ENCODE results near the gene GSG1L.

Gene GSG1L

DNA sequence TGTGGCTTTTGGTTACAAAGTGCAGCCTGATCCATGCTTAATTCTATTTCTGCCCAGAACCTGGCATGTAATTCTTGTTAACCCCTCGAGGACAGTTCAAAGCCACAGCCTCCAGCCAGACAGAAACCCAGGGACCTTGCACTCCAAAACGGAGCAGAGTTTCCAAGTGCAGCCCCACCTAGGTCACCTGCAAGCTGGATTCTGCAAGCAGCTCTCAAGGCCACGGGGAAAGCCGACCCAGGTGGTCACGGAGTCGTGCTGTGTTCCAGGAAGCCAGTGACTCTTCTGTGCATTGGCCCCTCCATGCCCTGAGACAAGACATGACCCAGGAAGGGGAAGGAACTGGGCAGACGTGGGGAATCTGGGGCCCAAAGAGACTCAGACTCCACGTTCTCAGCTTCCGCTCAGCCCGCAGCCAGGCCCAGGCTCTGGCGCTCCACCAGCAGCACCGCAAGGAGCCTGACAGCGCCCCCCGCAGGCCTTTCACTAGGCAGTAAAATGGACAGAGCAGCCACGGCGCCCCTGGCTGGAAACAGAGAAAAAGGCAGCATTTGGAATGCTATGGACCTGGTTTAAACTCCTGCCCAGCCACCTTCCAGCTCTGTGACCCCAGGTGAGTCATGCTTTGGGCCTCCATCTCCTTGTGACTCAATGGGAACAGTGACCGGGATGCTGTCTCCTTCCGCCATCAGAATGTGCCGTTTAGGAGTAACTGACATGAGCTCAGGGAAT lies 27.3 kb upstream of the GSG1L start:
- no peak for DNase-seq

DNA sequence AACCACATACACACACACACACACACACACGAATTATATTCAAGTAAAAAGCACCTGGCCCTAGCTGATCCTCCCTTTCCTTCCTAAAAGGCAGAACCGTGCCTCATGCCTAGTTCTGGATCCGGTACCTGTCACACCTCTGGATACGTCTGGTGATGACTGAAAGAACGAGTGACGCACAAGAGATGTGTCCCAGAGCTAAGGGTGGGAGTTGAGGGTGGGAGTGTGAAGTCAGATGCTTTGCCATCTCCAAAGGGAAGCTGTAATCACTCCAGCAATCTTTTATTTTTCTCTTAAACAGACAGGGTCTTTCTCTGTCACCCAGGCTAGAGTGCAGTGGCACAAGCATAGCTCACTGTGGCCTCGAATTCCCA lies 26.5 kb upstream of the GSG1L start:
- DNase-seq: no peak

DNA sequence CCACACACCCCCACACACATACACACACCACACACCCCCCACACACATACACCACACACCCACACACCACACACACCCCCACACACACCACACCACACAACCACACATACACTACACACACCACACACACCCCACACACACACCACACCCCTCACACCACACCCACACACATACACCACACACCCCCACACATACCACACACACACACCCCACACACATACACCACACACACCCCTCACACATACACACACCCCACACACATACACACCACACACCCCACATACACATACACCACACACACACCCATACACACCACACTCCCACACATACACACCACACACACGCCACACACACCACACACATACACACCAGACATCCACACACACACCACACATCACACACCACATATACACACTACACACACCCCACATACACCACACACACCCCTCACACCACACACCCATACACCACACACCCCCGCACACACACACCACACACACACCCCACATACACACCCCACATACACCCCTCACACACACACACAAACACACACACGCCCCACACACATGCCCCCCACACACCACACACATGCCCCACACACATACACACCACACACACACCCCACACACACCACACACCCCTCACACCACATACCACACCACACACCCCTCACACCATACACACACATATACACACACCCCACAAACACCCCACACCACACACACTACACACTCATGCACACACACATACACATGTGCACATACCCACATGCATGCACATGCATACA lies 25.9 kb upstream of the GSG1L start:
- no peak for DNase-seq

DNA sequence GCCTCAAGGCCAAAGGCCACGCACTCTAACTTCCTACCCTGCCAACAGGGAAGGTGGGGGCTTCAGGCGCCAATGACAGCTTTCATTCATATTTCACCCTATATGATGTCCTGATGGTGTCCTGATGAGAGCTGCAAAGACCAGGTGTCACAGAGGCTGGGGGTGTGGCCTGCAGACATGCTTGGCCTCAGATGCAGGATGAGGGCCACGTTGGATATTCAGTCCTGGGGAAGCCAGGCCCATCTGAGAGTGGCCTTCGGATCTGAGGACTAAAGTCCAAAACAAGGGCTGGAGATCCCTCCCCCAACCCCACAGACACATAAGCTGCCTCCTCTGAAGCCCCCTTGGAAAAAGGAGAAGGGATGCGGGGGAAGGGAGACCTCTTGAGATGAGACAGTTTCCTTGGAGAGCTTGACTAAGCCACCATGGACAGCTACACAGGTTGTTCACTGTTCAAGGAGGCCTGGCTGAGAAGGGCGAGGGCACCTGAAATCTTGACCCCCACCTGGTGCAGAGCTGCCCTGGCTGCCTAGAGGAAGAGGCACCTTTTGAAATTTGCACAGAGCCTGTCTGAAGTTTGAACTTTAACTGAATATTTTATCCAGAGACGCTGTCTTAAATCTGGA lies 24.3 kb upstream of the GSG1L start:
- DNase-seq: no peak

DNA sequence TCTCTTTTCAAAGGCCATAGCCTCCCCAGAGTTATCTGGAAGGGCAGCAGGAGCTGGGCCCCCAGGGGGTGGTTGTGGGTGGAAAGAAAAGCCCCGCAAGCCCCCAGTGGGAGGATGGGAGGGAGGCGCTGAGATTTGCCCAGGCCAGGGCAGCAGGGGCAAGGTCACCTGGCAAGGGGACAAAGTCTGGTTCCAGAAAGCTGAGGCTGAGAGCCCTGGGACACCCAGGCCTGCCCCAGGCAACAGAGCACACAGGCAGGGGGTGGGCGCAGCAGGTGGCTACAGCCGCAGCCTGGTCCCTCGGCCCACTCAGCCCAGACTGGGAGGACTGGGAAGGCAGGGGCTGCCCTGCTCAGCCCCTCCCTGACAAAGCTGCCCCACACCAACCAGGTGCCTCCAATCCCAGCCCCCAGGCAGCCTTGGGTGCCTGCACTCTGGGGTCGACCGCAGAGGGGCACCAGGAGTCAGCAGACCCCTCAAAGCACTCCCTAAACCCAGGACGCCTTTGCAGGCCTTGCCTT lies 23.7 kb upstream of the GSG1L start:
- DNase-seq: no peak

DNA sequence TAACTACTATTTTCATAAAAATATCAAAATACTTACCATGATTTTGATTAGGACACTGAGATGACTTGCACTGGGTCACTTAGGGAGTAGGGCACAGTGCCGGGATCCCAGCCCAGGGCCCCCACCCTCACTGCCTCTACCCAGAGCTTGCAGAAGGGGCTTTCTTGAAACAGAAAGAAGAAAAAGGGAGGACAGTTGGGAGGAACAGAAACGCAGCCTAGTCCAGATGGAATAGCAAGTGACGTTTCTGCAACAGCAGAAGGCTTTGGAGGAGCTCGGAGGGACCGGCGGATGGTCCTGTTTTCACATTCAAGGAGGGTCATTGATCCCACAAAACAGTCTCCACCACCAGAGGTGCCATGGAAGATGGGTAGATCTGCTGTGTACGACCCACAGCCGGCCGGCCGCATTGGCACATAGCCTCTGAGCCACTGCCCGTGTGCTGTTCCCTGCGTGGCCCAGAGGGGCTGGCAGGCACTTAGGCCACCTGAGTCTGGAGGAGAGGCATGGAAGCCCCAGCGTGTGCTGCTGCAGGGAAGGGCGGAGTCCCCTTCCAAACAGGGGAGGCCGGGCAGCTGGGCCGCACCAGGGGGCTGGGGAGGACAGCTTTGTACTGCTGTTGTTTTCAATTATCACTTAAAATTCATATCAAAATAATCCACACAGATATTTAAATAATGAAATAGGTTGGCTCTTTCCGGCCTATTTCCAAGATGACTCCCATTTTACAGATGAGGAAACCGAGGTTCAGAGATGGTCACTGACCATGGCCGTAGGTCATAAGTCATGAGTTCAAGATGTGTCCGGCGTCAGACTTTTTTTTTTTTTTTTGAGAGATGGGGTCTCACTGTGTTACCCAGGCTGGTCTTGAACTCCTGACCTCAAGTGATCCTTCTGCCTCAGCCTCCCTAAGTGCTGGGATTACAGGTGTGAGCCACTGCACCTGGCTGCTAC lies 22.9 kb upstream of the GSG1L start:
- DNase-seq: no peak

DNA sequence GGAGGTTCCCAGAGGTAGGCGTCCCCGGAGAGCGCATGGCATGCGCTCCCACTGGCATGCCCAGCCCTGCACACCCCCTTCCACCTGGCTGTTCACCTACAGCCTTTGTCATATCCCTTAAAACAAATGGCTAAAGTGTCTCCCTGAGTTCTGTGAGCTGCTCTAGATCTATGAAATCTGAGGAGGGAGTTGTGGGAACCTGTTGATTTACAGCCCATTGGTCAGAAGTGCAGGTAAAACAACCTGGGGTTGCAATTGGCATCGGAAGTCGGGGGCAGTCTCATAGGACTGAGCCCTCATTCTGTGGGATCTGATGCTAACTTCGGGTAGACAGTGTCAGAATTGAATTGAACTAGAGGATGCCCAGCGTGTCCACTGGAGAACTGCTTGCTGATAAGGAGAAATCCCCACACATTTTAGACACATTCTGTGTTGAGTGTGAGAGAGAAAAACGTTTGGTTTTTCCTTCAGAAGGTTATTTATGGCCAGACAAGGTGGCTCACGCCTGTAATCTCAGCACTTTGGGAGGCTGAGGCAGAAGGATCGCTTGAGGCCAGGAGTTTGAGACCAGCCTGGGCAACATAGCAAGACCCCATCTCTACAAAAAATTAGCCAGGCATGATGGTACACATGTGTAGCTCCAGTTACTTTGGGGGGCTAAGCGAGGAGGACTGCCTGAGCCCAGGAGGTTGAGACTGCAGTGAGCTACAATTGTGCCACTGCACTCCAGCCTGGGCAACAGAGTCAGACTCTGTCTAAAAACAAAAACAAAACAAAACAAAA lies 22.1 kb upstream of the GSG1L start:
- no peak for DNase-seq

DNA sequence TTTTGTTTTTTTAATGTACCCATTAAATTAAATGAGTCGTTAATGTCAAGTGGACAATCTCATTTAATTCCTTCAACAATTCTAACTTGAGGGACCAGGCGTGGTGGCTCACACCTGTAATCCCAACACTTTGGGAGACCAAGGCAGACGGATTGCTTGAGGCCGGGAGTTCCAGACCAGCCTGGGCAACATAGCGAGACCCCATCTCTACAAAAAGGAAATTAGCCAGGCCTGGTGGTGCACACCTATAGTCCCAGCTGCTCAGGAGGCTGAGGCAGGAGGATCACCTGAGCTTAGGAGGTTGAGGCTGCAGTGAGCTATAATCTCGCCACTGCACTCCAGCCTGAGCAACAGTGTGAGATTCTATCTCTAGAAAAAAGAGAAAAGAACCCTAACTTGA lies 20.7 kb upstream of the GSG1L start:
- no peak for DNase-seq

DNA sequence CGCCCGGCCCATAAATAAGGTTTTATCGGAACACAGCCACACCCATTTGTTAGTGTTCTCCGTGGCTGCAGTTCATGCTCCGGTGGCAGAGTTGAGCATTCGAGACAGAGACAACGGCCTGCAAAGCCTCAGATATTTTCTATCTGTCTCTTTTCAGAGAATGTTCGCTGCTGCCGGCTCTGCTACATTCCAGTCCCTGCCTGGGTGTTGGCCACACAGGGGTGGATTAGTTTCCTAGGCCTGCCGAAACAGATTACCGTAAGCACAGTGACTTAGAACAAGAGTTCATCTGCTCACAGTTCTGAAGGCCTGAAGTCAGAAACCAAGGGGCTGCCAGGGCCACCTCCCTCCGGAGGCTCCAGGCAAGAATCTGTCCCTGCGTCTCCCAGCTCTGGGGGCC lies 19.1 kb upstream of the GSG1L start:
- no peak for DNase-seq

DNA sequence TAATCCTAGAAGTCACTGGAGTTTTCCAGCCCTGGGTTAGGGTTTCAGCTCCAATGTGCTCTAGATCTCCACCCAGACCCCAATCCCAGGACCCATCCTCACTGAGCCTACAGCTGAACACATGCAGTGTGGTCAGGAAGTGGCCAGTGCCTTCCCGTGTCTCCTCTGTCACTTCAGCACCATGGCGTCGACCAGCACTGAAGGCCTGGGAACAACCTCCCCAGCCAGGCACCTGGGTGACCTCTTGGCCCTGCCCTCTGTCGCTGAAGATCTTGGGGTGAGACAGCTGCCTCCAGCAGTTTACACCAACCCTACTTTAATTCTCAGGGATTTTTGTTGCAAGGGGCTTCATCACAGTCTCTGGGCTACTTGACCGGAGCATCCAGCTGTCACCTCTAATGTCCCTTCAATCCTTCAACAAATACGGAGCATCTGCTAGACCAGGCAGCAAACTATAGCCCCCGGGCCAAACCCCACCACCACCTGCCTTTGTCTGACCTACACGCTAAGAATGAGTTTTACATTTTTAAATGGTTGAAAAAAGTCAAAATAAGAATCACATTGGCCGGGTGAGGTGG lies 18.0 kb upstream of the GSG1L start:
- DNase-seq: no peak

DNA sequence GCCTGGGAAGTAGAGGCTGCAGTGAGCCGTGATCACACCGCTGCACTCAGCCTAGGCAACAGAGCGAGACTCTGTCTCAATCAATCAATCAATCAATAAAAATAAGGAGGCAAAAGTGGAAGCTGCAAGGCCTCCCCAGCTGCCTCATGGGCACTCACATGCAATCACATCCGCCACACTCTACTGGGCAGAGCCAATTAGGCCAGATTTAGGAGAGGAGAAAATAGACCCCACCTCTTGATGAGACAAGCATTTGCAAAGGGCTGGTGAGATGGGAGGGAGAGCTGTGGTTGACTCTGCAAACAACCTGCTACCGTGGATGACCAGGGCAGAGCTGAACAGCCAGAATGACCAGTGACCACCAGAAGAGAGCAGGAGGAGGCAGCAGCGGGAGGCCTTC lies 14.7 kb upstream of the GSG1L start:
- no peak for DNase-seq

DNA sequence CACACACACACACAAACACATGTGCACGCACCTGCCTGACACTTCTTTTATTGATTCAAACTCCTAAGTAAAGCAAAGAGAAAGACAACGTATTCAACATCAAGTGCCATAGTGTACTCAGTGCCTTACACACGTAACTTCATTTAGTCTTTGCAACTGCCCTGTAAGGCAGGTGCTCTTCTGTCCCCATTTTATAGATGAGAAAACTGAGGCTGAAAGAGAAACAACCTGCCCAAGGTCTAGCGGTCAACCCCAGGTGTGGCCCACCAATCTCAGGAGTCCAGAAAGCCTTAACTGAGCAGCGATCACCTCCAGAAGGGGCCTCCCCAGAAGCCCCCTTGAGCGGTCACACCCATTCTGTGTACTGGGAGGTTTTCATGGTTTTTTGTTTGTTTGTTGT lies 10.3 kb upstream of the GSG1L start:
- DNase-seq: no peak

DNA sequence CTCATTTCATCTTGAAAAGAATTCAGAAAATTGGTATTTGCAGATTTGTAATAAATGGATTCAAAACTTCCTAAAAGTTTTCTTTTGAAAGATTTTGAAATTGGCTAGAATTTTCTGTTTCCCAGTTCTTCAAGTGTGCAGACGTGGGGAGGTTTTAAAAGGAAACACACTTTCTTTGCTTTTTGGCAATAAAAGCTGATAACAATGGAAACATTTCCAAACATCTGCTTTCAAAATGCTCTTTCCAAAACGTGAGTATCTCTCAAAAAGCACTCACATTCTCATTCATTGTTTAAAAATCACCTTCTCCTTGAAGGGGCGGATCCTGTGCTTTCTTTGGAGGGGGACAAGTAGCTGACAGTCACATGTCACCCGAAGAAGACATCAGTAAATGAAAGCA lies 8.6 kb upstream of the GSG1L start:
- DNase-seq: no peak

DNA sequence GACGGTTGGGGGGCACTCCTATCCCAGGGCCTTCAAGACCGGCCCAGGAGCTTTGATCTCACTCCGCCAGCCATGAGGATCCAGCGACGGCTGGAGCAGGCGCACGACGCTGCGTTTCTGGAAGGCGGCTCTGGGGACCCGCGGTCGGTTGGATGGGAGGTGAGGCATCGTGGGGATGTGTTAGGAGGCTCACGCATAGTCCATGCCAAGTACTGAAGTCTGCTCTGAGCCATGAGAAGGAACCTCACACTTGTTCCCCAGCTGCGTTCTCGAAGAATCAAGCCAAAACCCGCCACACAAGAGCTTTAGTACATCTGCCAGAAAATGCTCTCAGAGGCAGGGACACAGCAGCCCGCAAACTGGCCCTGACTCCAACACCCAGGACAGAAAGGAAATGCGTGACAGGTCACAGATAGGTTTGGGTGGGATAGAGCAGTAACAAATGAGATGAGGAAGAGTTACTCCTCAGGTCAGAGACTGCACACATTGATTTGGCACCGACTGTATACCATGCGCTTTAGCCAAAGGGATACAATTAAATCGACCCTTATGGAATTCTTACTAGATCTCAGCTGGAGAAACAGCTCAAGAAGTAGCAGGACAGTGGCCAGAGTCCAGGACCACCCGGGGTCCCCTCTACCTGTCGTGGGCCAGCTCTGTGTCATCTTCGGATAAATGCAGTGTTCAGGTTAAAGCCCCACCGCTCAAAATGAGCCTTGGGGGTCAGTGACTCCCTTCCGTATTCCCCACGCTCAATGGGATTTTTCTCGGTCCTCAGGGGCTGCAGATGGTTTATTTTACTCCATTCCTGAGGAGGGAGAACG lies 6.7 kb upstream of the GSG1L start:
- DNase-seq: no peak

DNA sequence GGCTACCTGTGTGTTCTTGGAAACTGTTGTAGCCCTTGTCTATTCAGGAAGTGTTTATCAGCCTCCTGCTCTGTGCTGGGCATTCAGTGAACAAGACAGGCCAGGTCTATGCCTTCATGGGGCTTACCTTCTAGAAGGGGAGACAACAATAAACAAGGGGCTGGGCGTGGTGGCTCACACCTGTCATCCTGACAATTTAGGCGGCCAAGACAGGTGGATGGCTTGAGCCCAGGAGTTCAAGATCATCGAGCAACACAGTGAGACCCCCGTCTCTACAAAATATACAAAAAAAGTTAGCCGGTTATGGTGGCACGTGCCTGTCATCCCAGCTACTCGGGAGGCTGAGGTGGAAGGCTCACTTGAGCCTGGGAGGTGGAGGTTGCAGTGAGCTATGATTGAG lies 5.5 kb upstream of the GSG1L start:
- DNase-seq: no peak

DNA sequence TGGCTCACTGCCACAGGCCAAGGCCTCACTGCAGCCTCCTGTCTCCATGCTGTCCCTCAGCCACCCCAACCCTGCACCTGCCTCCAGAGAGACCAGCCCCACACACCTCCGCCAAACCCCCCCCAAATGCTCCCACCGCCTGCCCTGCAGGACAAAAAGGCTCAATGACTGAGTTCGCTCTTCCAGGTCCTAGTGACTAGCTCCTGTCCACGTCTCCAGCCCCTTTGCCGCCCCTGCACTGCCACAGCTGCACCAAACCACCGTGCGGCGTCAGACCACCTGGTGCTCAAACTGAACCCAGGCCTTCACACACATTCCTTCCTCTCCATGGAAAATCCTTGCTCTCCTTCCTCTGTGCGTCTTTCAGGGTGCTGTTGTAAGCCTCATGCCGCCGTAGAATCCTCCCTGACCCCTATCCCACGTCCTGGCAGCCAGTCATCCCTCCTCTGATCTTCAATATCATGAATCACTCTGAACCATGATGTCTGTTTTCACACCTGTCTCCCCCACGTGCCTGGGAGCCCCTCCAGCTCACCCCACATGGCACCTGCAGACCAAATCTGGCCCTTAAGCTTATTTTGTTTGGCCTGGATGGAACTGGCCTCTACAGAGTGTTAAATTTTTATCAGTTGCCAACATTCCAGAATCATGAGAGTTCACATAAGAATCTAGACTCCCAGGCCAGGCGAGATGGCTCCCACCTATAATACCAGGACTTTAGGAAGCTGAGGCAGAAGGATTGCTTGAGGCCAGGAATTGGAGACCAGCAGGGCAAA lies 4.3 kb upstream of the GSG1L start:
- DNase-seq: no peak

DNA sequence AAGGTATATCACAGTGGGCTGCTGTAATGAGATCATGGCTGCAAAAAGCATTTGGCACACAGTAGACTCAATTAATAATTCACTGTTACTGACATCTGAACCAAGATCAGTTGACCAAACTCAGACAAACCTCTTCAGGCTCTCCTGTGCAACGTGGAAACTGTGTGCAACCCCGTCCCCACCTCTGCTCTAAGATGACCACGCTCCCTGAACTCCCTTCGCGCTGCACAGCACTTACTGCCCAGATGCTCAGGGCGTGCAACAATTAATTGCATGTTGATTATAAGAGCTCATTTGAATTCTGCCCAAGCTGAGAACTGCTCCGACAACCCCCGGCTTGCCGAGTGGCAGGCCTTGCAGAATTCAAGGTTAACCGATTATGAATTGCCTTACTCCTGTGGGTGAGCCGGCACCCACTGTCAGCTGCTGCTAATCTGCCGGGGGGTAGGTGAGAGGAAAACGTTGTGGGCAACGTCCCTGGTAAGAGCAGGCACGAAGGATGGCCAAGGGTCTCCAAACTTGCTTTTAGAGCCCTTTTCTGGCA lies 1.3 kb upstream of the GSG1L start:
- DNase-seq: no peak

DNA sequence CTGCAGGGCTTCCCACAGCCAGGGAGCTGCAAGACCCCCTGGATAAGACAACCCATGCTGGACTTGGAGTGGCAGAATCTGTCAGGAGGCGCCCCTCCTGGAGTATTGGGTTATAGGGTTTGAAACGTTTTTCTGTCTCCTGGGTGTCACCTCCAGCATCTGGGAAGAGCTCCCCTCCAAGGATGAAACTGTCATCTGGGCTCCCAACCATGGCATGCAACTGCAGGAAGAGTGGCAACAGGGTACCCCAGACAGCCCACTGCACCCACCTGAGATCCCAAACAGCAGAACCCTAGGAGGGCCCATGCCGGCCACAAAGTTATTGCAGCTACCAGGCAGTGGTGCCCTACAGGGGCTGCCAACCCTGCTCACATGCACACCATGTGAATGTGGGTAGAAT lies 636 bp upstream of the GSG1L start:
- DNase-seq: no peak

DNA sequence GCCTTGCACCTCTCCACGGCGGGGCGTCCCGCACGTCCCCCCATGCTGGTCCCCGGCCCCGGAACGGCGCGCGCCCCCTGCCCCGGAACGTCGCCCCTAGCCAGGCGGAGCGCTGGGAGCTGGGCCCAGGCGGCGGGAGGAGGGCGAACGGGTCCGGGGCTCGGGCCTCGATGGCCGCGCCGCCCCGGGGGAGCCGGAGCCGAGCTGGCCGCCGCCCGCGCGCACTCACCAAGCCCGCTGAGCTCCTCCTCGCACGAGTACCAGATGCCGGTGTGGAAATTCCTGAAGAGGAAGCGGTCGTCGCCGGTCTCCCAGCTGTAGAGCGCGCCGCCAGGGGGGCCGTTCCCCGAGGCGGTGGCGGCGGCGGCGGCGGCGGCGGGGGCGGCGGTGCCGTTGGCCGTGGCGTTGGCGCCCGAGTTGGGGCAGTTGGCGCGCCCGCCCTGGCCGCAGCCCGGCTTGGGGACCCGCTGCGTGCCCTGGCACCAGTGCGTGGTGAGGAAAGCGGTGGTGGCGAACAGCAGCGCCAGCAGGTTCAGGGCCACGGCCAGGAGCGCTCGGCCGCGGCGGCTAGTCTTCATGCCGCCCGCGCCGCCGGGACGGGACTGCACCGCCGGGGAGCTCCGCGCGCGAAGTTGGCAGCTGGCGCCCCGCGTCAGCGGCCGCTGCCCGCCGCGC lies 530 bp downstream of the GSG1L start:
- no peak for DNase-seq

All from activated naive CD4-positive, alpha-beta T cell treated with Interleukin-2 at 50 U/mL for 16 hours (primary cell).